ENCODE measurements around the gene RSAD2. TPM values are rescaled to one million over a fixed set of nuclear protein-coding genes. Genes with fewer than 3 reads are reported as not detected.
A peak's percentile ranks its signal among the peaks of the same experiment; 100 is the strongest.

RSAD2 gene
- total and polyA plus RNA-seq, 9 of the 15 experiments (the other 6 are each of a cell fraction or from before 2014, with no cell fraction given): 0.15 to 1.4 (median 0.28) TPM

- TF ChIP-seq, protein P1, sequence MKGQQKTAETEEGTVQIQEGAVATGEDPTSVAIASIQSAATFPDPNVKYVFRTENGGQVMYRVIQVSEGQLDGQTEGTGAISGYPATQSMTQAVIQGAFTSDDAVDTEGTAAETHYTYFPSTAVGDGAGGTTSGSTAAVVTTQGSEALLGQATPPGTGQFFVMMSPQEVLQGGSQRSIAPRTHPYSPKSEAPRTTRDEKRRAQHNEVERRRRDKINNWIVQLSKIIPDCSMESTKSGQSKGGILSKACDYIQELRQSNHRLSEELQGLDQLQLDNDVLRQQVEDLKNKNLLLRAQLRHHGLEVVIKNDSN (CRISPR knock-in tag; IDR thresholded peaks at IDR 0.05): no peak
- TF ChIP-seq NUFIP1 (IDR thresholded peaks at IDR 0.05; ENCODE audit: partially characterized antibody): no peak
- TF ChIP-seq KLF13 (tag; IDR thresholded peaks at IDR 0.05; ENCODE audit: borderline replicate concordance, low read depth): peak; percentile 72; the same call in 1 of the 2 replicates
- TF ChIP-seq, protein P2, sequence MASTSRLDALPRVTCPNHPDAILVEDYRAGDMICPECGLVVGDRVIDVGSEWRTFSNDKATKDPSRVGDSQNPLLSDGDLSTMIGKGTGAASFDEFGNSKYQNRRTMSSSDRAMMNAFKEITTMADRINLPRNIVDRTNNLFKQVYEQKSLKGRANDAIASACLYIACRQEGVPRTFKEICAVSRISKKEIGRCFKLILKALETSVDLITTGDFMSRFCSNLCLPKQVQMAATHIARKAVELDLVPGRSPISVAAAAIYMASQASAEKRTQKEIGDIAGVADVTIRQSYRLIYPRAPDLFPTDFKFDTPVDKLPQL (IDR thresholded peaks at IDR 0.05; ENCODE audit: extremely low read depth, insufficient read length): no peak
- TF ChIP-seq ZNF431 (CRISPR knock-in tag; IDR thresholded peaks at IDR 0.05): peak; percentile 68; the same call in 1 of the 2 replicates
- TF ChIP-seq ARID3B (CRISPR knock-in tag; IDR thresholded peaks at IDR 0.05; ENCODE audit: borderline replicate concordance): no peak; the same call in 1 of the 2 replicates
- no peak for TF ChIP-seq U2AF2 (optimal IDR thresholded peaks at IDR 0.05; ENCODE audit: low read depth, low read length)
- no peak; the same call in 1 of the 2 replicates for TF ChIP-seq CTBP1 (IDR thresholded peaks at IDR 0.05; ENCODE audit: borderline replicate concordance)
- peak; percentile 53; the same call in 1 of the 2 replicates for TF ChIP-seq SOX6 (IDR thresholded peaks at IDR 0.05)
- TF ChIP-seq MTA1 (IDR thresholded peaks at IDR 0.05; ENCODE audit: borderline replicate concordance): no peak
- TF ChIP-seq E2F1 (CRISPR knock-in tag; IDR thresholded peaks at IDR 0.05): peak; percentile 72
- no peak for TF ChIP-seq ZNF316 (IDR thresholded peaks at IDR 0.05)
- TF ChIP-seq, protein P3, sequence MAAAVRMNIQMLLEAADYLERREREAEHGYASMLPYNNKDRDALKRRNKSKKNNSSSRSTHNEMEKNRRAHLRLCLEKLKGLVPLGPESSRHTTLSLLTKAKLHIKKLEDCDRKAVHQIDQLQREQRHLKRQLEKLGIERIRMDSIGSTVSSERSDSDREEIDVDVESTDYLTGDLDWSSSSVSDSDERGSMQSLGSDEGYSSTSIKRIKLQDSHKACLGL (CRISPR knock-in tag; IDR thresholded peaks at IDR 0.05; ENCODE audit: borderline replicate concordance, poor library complexity, severe bottlenecking): no peak
- TF ChIP-seq, protein P4, sequence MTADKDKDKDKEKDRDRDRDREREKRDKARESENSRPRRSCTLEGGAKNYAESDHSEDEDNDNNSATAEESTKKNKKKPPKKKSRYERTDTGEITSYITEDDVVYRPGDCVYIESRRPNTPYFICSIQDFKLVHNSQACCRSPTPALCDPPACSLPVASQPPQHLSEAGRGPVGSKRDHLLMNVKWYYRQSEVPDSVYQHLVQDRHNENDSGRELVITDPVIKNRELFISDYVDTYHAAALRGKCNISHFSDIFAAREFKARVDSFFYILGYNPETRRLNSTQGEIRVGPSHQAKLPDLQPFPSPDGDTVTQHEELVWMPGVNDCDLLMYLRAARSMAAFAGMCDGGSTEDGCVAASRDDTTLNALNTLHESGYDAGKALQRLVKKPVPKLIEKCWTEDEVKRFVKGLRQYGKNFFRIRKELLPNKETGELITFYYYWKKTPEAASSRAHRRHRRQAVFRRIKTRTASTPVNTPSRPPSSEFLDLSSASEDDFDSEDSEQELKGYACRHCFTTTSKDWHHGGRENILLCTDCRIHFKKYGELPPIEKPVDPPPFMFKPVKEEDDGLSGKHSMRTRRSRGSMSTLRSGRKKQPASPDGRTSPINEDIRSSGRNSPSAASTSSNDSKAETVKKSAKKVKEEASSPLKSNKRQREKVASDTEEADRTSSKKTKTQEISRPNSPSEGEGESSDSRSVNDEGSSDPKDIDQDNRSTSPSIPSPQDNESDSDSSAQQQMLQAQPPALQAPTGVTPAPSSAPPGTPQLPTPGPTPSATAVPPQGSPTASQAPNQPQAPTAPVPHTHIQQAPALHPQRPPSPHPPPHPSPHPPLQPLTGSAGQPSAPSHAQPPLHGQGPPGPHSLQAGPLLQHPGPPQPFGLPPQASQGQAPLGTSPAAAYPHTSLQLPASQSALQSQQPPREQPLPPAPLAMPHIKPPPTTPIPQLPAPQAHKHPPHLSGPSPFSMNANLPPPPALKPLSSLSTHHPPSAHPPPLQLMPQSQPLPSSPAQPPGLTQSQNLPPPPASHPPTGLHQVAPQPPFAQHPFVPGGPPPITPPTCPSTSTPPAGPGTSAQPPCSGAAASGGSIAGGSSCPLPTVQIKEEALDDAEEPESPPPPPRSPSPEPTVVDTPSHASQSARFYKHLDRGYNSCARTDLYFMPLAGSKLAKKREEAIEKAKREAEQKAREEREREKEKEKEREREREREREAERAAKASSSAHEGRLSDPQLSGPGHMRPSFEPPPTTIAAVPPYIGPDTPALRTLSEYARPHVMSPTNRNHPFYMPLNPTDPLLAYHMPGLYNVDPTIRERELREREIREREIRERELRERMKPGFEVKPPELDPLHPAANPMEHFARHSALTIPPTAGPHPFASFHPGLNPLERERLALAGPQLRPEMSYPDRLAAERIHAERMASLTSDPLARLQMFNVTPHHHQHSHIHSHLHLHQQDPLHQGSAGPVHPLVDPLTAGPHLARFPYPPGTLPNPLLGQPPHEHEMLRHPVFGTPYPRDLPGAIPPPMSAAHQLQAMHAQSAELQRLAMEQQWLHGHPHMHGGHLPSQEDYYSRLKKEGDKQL (CRISPR knock-in tag; IDR thresholded peaks at IDR 0.05; ENCODE audit: borderline replicate concordance): no peak
Measured at GRCh38 chr2:6865346-6866274, 12.0 kb upstream of the RSAD2 start, which contains the start of gene CMPK2 (continued).
